HUES6 (cell line): ENCODE measurements around the gene RAB1A.

Experiments used
- H3K27ac ChIP-seq: 2 replicates; pipeline ENCODE4 v1.7.0; 2013; ENCODE audit warnings: low read depth, mild to moderate bottlenecking, low read length, inconsistent platforms
- H3K27me3 ChIP-seq: 2 replicates; pipeline ENCODE4 v1.6.1; 2013; ENCODE audit warnings: low read length; ENCODE audit not compliant: control insufficient read depth, insufficient read depth
- H3K36me3 ChIP-seq: 2 replicates; pipeline ENCODE4 v1.6.1; 2013; ENCODE audit warnings: low read length; ENCODE audit not compliant: control insufficient read depth, insufficient read depth
- H3K4me1 ChIP-seq: 2 replicates; pipeline ENCODE4 v1.6.1; 2013; ENCODE audit warnings: low read length; ENCODE audit not compliant: control insufficient read depth, insufficient read depth
- H3K4me3 ChIP-seq: 2 replicates; pipeline ENCODE4 v1.5.1; 2013; ENCODE audit warnings: low read depth, low read length
- H3K9ac ChIP-seq: one replicate; pipeline ENCODE4 v1.6.1; 2013; ENCODE audit warnings: mild to moderate bottlenecking, low read length
- H3K9me3 ChIP-seq: 2 replicates; pipeline ENCODE4 v1.6.1; 2013; ENCODE audit warnings: low read depth, low read length; ENCODE audit not compliant: control insufficient read depth, insufficient read depth

Gene RAB1A

DNA sequence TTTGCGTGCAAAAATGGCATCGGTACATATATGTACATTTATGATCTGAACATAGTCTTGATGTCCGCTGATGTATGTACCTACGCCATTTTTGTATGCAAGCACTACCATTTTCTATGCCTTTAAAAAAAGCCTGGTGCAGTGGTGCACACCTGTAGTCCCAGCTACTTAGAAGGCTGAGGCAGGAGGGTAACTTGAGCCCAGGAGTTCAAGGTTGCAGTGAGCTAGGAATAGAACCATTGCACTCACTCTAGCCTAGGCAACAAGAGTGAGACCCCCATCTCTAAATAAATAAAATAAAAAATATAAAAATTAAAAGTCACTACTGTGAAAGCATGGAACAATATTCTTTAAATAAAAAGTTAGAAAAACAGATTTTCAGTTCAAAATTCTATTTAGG lies 16.7 kb downstream of the RAB1A start:
- no peak overlapping the region for H3K27ac ChIP-seq
- H3K4me3 ChIP-seq, result no peak overlapping the region
- H3K9ac ChIP-seq, result no peak overlapping the region
- no peaks in the 10 kb centered on the region for H3K27me3 ChIP-seq
- H3K4me1 ChIP-seq, result no peaks in the 10 kb centered on the region
- H3K36me3 ChIP-seq, result no peaks in the 10 kb centered on the region
- no peaks in the 10 kb centered on the region for H3K9me3 ChIP-seq

DNA sequence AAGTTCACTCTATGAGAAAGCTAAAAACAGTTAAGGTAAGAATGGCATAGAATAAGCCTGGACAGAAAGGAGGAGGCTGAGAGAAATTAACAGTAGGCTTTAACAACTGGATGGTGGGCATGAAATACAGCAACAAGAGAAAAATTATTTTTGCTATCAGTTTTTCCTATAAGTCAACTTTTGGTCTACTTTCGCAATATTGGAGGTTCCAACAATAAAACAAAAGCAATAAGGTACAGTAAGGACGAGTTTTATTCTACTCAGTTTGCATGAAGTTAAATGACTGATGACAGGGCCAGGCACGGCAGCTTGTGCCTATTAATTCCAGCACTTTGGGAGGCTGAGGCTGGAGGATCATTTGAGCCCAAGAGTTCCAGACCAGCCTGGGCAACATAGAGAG lies 17.3 kb downstream of the RAB1A start:
- H3K36me3 ChIP-seq, result no peaks in the 10 kb centered on the region
- no peaks in the 10 kb centered on the region for H3K27me3 ChIP-seq
- no peaks in the 10 kb centered on the region for H3K9me3 ChIP-seq
- H3K27ac ChIP-seq, result no peak overlapping the region
- no peaks in the 10 kb centered on the region for H3K4me1 ChIP-seq
- no peak overlapping the region for H3K4me3 ChIP-seq
- no peak overlapping the region for H3K9ac ChIP-seq

DNA sequence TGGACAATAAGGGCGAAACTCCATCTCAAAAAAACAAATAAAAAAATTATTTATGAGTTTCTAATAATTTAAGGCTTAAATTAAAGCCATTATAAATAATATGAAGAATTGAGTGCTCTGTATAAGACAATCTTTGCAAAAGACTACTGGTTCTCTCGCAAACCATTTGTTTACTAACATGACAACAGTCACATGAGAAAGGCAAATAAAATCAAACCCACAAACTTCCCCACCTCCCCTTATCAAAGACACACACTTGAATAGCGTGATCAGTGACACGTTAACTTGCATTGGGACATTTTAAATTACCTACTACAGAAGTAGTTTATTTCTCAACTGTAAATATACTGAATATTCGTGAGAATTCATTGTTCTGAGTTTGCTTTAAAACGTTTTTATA lies 21.1 kb downstream of the RAB1A start:
- H3K27me3 ChIP-seq, result no peaks in the 10 kb centered on the region

DNA sequence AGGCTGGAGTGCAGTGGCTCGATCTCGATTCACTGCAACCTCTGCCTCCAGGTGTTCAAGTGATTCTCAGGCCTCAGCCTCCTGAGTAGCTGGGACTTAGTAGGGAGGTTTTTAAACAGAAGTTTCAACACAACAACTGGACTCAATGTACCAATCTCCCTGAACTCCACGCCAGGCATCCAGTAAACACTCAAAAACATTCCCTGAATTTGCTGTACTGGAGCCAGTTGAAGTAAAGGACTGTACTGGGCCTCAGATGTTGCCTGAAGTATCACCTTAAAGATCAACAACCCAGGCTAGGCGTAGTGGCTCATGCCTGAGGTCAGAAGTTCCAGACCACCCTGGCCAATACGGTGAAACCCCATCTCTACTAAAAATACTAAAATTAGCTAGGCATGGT lies 22.4 kb downstream of the RAB1A start:
- Histone ChIP-seq H3K27me3 (no peaks in the 10 kb centered on the region), H3K9ac (no peak overlapping the region), H3K4me1 (no peaks in the 10 kb centered on the region), H3K27ac (no peak overlapping the region), H3K9me3 (no peaks in the 10 kb centered on the region), H3K4me3 (no peak overlapping the region), H3K36me3 (peaks cover 11% of the 10 kb centered on the region; the same call in 1 of the 2 replicates)

More for the DNA sequence above, 21.1 kb downstream of the RAB1A start:
- no peak overlapping the region for H3K9ac ChIP-seq
- H3K36me3 ChIP-seq, result peaks cover 6% of the 10 kb centered on the region; the same call in 1 of the 2 replicates
- no peak overlapping the region for H3K27ac ChIP-seq
- H3K4me1 ChIP-seq, result no peaks in the 10 kb centered on the region
- no peak overlapping the region for H3K4me3 ChIP-seq
- no peaks in the 10 kb centered on the region for H3K9me3 ChIP-seq

DNA sequence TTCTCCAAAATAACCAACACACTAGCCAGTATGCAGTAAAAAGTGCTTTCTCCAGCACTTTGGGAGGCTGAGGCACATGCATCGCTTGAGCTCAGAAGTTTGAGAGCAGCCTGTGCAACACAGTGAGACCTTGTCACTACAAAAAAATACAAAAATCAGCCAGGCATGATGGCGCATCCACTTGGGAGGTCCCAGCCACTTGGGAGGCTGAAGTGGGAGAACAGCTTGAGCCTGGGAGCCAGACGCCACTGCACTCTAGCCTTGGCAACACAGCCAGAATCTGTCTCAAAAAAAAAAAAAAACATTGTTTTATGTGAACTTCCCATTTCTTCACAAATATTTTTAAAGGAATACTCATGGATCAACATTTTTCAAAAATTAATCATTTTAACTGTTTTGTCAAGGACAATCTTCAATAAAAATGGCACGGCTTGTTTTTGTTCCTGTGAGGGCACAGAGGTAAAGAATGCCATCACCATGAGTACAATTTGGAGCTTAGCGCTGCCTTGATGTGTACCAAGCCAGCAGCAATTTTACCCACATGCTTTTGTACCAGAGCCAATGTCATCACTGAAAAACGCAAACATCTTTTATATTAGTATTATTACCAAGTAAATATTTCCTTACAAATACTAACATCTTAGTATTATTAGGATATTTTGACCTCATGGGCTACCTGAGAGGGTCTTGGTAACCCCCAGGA lies 26.7 kb downstream of the RAB1A start:
- no peaks in the 10 kb centered on the region for H3K27me3 ChIP-seq
- no peak overlapping the region for H3K9ac ChIP-seq
- no peaks in the 10 kb centered on the region for H3K9me3 ChIP-seq
- no peaks in the 10 kb centered on the region for H3K4me1 ChIP-seq
- H3K4me3 ChIP-seq, result no peak overlapping the region
- H3K27ac ChIP-seq, result no peak overlapping the region
- peaks cover 41% of the 10 kb centered on the region for H3K36me3 ChIP-seq

DNA sequence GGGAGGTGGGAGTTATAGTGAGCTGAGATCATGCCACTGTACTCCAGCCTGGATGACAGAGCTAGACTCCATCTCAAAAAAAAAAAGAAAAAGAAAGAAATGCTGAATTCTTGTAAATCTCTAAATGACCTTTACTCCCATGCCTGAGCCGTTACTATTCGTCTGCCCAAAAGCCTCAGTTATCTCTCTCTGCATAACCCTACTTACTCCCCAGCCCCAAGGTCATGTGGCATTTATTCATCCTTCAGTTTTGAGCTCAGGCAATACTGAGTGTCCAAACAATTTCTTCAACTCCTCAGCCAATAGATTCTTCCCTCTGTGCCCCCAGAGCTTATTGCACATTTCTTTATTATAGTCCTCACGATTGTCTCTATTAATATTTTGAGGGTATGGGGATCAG lies 28.8 kb downstream of the RAB1A start:
- H3K9me3 ChIP-seq, result no peaks in the 10 kb centered on the region
- H3K36me3 ChIP-seq, result peaks cover 61% of the 10 kb centered on the region
- no peaks in the 10 kb centered on the region for H3K27me3 ChIP-seq
- H3K4me1 ChIP-seq, result no peaks in the 10 kb centered on the region
- no peak overlapping the region for H3K27ac ChIP-seq
- H3K9ac ChIP-seq, result no peak overlapping the region
- H3K4me3 ChIP-seq, result no peak overlapping the region

DNA sequence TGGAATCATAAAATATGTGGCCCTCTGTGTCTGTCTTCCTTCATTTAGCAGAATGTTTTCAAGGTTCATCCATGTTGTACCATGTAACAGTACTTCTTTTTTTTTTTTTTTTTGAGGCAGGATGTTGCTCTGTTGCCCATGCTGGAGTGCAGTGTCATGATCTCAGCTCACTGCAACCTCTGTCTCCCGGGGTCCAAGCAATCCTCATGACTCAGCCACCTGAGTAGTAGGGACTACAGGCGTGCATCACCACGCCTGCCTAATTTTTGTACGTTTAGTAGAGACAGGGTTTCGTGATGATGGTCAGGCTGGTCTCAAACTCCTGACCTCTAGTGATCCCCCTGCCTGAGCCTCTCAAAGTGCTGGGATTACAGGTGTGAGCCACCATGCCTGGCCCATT lies 31.2 kb downstream of the RAB1A start:
- H3K9ac ChIP-seq, result no peak overlapping the region
- H3K36me3 ChIP-seq, result peaks cover 60% of the 10 kb centered on the region
- H3K4me3 ChIP-seq, result no peak overlapping the region
- no peaks in the 10 kb centered on the region for H3K27me3 ChIP-seq
- H3K4me1 ChIP-seq, result no peaks in the 10 kb centered on the region
- H3K9me3 ChIP-seq, result no peaks in the 10 kb centered on the region
- H3K27ac ChIP-seq, result no peak overlapping the region

DNA sequence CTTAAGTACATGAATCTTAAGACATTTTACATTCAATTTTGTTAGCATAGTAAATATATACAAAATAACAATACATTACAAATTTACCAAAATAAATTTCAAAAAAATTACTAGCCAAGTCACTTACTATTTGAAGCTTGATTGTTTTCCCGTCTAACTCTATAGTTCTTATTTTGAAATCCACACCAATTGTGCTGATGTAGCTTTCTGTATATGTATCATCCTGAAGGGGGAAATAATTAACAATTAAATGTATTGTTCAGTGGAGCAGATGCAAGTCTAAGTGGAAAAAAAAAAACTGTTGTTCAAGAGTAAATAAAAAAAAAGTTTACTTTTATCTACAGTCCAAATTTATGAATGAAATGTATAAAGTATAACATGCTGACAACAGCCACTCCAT lies 32.1 kb downstream of the RAB1A start:
- H3K36me3 ChIP-seq, result peaks cover 64% of the 10 kb centered on the region

DNA sequence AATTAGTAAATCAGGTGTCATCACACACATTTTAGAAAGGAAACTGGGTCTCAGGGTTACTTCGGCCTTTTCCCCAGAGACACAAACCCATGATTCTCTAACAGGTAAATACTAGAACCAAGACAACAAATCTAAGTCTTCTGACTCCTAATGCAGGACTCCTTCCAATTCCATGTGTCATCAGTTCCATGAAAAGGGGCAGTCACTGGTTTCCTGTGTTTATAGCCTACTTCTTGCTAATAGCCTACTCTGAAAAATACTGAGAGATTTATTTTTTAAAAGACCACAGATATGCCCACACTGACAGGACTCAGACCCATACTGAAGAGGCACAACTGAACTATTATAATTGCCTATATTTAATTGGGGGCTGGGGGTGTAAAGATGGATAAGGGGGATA lies 33.0 kb downstream of the RAB1A start:
- no peaks in the 10 kb centered on the region for H3K9me3 ChIP-seq
- no peak overlapping the region for H3K4me3 ChIP-seq
- H3K4me1 ChIP-seq, result no peaks in the 10 kb centered on the region
- H3K9ac ChIP-seq, result no peak overlapping the region
- no peak overlapping the region for H3K27ac ChIP-seq
- H3K27me3 ChIP-seq, result no peaks in the 10 kb centered on the region
- peaks cover 65% of the 10 kb centered on the region for H3K36me3 ChIP-seq

More for the DNA sequence above, 32.1 kb downstream of the RAB1A start:
- no peak overlapping the region for H3K4me3 ChIP-seq
- no peak overlapping the region for H3K27ac ChIP-seq
- H3K9ac ChIP-seq, result no peak overlapping the region
- no peaks in the 10 kb centered on the region for H3K9me3 ChIP-seq
- H3K4me1 ChIP-seq, result no peaks in the 10 kb centered on the region
- H3K27me3 ChIP-seq, result no peaks in the 10 kb centered on the region

DNA sequence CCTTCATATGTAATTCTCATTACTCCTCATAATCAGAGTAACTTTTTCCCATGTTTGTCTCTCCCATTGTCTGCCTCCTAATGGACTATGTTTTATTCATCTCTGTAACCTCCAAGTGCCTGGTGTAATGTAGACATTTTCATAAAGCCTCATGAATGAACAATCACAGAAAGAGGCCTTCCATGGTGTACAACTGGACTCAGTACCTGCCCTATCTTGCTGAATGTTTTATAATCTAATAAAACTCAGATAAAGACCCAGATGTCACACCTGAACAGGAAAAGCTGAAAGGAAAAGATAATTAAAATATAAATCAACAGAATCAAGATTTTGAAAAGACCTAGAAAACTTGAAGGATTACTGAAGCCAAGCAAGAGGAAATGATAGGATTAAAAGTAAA lies 36.7 kb downstream of the RAB1A start:
- Histone ChIP-seq H3K4me3 (no peak overlapping the region), H3K4me1 (no peaks in the 10 kb centered on the region), H3K27ac (no peak overlapping the region), H3K9me3 (no peaks in the 10 kb centered on the region), H3K36me3 (peaks cover 72% of the 10 kb centered on the region), H3K27me3 (no peaks in the 10 kb centered on the region), H3K9ac (no peak overlapping the region)

DNA sequence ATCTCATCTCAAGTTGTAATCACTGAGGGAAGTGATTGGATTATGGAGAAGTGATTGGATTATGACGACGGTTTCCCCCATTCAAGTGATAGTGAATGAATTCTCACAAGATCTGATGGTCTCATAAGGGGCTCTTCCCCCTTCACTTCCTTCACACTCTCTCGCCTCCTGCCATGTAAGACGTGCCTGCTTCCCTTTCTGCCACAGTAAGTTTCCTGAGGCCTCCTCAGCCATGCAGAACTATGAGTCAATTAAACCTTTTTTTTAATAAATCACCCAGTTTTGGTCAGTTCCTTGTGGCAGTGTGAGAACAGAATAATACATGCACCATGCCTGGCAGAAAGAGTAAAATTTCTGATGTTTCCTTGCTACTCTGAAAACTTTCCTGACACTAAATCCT lies 37.1 kb downstream of the RAB1A start:
- Histone ChIP-seq H3K4me1 (no peaks in the 10 kb centered on the region), H3K4me3 (no peak overlapping the region), H3K9ac (no peak overlapping the region), H3K27ac (no peak overlapping the region), H3K36me3 (peaks cover 73% of the 10 kb centered on the region), H3K27me3 (no peaks in the 10 kb centered on the region), H3K9me3 (no peaks in the 10 kb centered on the region)
